GM12865 (cell line): ENCODE data around the gene FRMD4A.

Experiments used
- DNase-seq: peaks from one replicate; pipeline ENCODE4 v3.0.0; 2010; ENCODE audit warnings: low read depth
- H3K4me3 ChIP-seq: 2 replicates; pipeline ENCODE4 v1.5.1; 2011; ENCODE audit warnings: mild to moderate bottlenecking, low read depth, low read length, control low read depth
- CTCF ChIP-seq: IDR thresholded peaks from 2 replicates; pipeline ENCODE4 v1.5.1; 2011; ENCODE audit warnings: low read length, control low read depth, low read depth, inconsistent platforms; ENCODE audit not compliant: insufficient read depth; ENCODE audit errors: missing control alignments

Gene FRMD4A

GRCh38 chr10:13627459-13628310 is 703.0 kb downstream of the FRMD4A start:
- H3K4me3 ChIP-seq = no peak overlapping the region
- TF ChIP-seq CTCF = no peak
- no peak for DNase-seq

GRCh38 chr10:13624630-13625029 is 706.1 kb downstream of the FRMD4A start:
- H3K4me3 ChIP-seq = no peak overlapping the region
- no peak for TF ChIP-seq CTCF
- no peak for DNase-seq

- H3K4me3 ChIP-seq = no peak overlapping the region
- no peak for DNase-seq
- TF ChIP-seq CTCF = no peak
Measured at GRCh38 chr10:13621931-13622330, 708.8 kb downstream of the FRMD4A start.

- DNase-seq = no peak
- no peak for TF ChIP-seq CTCF
Measured at GRCh38 chr10:13617116-13617515, 713.6 kb downstream of the FRMD4A start.

GRCh38 chr10:13615650-13616300 is 714.9 kb downstream of the FRMD4A start:
- H3K4me3 ChIP-seq = no peak overlapping the region
- TF ChIP-seq CTCF = no peak
- DNase-seq = no peak

More at GRCh38 chr10:13617116-13617515, 713.6 kb downstream of the FRMD4A start:
- H3K4me3 ChIP-seq = no peak overlapping the region

GRCh38 chr10:13614530-13615332 is 716.0 kb downstream of the FRMD4A start:
- no peak for DNase-seq
- no peak for TF ChIP-seq CTCF
- no peak overlapping the region for H3K4me3 ChIP-seq
